Lung (tissue), 12 donors: Measurements from ENCODE around the gene ANKZF1. TPM values are rescaled to one million over a fixed set of nuclear protein-coding genes. Genes with fewer than 3 reads are reported as not detected.

Experiments
- ATAC-seq: fragments of 200-7000 bp; cut with Tn5 transposase; one replicate; pipeline ENCODE4 v1.9.1; 2020; ENCODE audit warnings: moderate number of reproducible peaks; ENCODE audit not compliant: insufficient read depth, low FRiP score
- DNase-seq, 3 donors: peaks; one replicate each; pipeline ENCODE4 v3.0.0-alpha.2; 2013 to 2017
- H3K27ac ChIP-seq, 2 donors: one replicate each; pipeline ENCODE4 v1.5.1; 2013; ENCODE audit warnings: mild to moderate bottlenecking in 2 of 2, moderate library complexity in 2 of 2, control low read depth in 1 of 2, inconsistent platforms in 1 of 2, low read depth in 1 of 2, low read length in 1 of 2
- H3K27me3 ChIP-seq, 3 donors: one replicate each; pipeline ENCODE4 v1.5.1; 2013; ENCODE audit warnings: low read length in 2 of 3; ENCODE audit not compliant: control insufficient read depth in 3 of 3, insufficient read depth in 3 of 3
- H3K36me3 ChIP-seq, 4 donors: one replicate each; pipeline ENCODE4 v1.5.1; 2013; ENCODE audit warnings: low read length in 4 of 4, mild to moderate bottlenecking in 1 of 4, moderate library complexity in 1 of 4; ENCODE audit not compliant: control insufficient read depth in 4 of 4, insufficient read depth in 4 of 4
- H3K4me1 ChIP-seq, 5 donors: one replicate each; pipeline ENCODE4 v1.5.1; 2013; ENCODE audit warnings: low read length in 5 of 5, mild to moderate bottlenecking in 2 of 5, moderate library complexity in 1 of 5; ENCODE audit not compliant: control insufficient read depth in 5 of 5, insufficient read depth in 5 of 5
- H3K4me3 ChIP-seq: one replicate; pipeline ENCODE4 v1.5.1; 2013; ENCODE audit warnings: mild to moderate bottlenecking, control low read depth, moderate library complexity
- H3K9ac ChIP-seq, 2 donors: one replicate each; pipeline ENCODE4 v1.5.1; 2013; ENCODE audit warnings: low read length in 2 of 2, control low read depth in 1 of 2; ENCODE audit not compliant: insufficient read depth in 1 of 2
- H3K9me3 ChIP-seq, 4 donors: one replicate each; pipeline ENCODE4 v1.5.1; 2013; ENCODE audit warnings: low read length in 3 of 4, mild to moderate bottlenecking in 1 of 4, moderate library complexity in 1 of 4; ENCODE audit not compliant: control insufficient read depth in 4 of 4, insufficient read depth in 3 of 4
- CTCF ChIP-seq: IDR thresholded peaks from 2 replicates; pipeline ENCODE4 v1.5.1; 2012; ENCODE audit warnings: mild to moderate bottlenecking; ENCODE audit errors: control extremely low read depth, extremely low read depth
- WGBS, 2 donors: extraction: QIAGEN DNeasy Blood & Tissue Kit; methylation state at CpG; one replicate each; pipeline ENCODE4 v1.1.7; 2013; 5-methylcytosine and 5-hydroxymethylcytosine counted together
- polyA plus RNA-seq, 2 donors: library from polyadenylated mRNA; stranded (reverse); fragments of 200-250 nt; gene quantifications; one replicate each; pipeline ENCODE4 v1.2.1, GENCODE V29; 2013
- total RNA-seq, 2 donors: library from RNA; depleted of rRNA in 1 of 2; stranded (reverse); fragments of >200 nt in 1 of 2; gene quantifications; one replicate each; pipeline ENCODE4 v1.2.1, GENCODE V29; 2014 to 2021
- donor health status: control.
- donor health status: control.
- donor health status: Bipolar disorder and iron deficiency.
- donor health status: healthy.
- donor health status: DM: yes; HTN: yes; CAD: no.

ANKZF1 gene
- total and polyA plus RNA-seq, 4 donors: 22.3 to 101 (median 34.2) TPM

GRCh38 chr2:219213486-219214071 lies 16.0 kb upstream of the ANKZF1 start:
- H3K4me1 ChIP-seq: peaks cover 0 to 15% (median 5%) of the 10 kb centered on the region in 5 donors
- no peak overlapping the region for H3K27ac ChIP-seq
- H3K9me3 ChIP-seq: no peaks in the 10 kb centered on the region
- H3K4me3 ChIP-seq: no peak overlapping the region
- peaks cover 4 to 45% (median 34%) of the 10 kb centered on the region in 4 donors for H3K36me3 ChIP-seq
- DNase-seq (no peak), ATAC-seq (no peak)
- no peaks in the 10 kb centered on the region for H3K27me3 ChIP-seq
- WGBS, 2 donors: 81 to 96% methylated on average over 10 of the region's 10 CpGs
- no peak for TF ChIP-seq CTCF
- H3K9ac ChIP-seq: no peak overlapping the region

GRCh38 chr2:219214141-219214540 lies 15.5 kb upstream of the ANKZF1 start:
- no peak for TF ChIP-seq CTCF
- H3K4me3 ChIP-seq: no peak overlapping the region
- 96 to 97% methylated on average over 15 of the region's 15 CpGs for WGBS, 2 donors
- ATAC-seq: no peak
- H3K36me3 ChIP-seq: peaks cover 4 to 41% (median 28%) of the 10 kb centered on the region in 4 donors
- no peaks in the 10 kb centered on the region for H3K9me3 ChIP-seq
- no peak overlapping the region for H3K9ac ChIP-seq
- no peak overlapping the region for H3K27ac ChIP-seq
- H3K4me1 ChIP-seq: peaks cover 0 to 16% (median 5%) of the 10 kb centered on the region in 5 donors
- no peaks in the 10 kb centered on the region for H3K27me3 ChIP-seq
- DNase-seq: no peak

GRCh38 chr2:219214786-219215185 lies 14.8 kb upstream of the ANKZF1 start:
- ATAC-seq (no peak), DNase-seq (no peak)
- peaks cover 0 to 22% (median 11%) of the 10 kb centered on the region in 5 donors for H3K4me1 ChIP-seq
- 92 to 98% methylated on average over 6 of the region's 6 CpGs for WGBS, 2 donors
- peaks cover 4 to 40% (median 28%) of the 10 kb centered on the region in 4 donors for H3K36me3 ChIP-seq
- H3K27ac ChIP-seq: no peak overlapping the region
- TF ChIP-seq CTCF: no peak
- H3K9ac ChIP-seq: no peak overlapping the region
- no peaks in the 10 kb centered on the region for H3K27me3 ChIP-seq
- no peaks in the 10 kb centered on the region for H3K9me3 ChIP-seq
- H3K4me3 ChIP-seq: no peak overlapping the region
